ENCODE data around the gene MCRIP1. TPM values are rescaled to one million over a fixed set of nuclear protein-coding genes. Genes with fewer than 3 reads are reported as not detected.

The MCRIP1 gene
- total and polyA plus RNA-seq, 2 of the 4 experiments (the other 2 are of a cell fraction) = 56.5 to 164 TPM

GRCh38 chr17:81808778-81809555 lies 24.1 kb downstream of the MCRIP1 start (continued):
- TF ChIP-seq BHLHE40 (IDR thresholded peaks at IDR 0.05; ENCODE audit: low read depth, low read length) = no peak

GRCh38 chr17:81807839-81808238 lies 25.3 kb downstream of the MCRIP1 start:
- 60% methylated on average over 3 of the region's 13 CpGs; no CpG with 5 or more reads in 1 of the 2 experiments for WGBS, 2 experiments (ENCODE audit: extremely low coverage in 2 of 2, insufficient read length in 1 of 2)
- H3K27ac ChIP-seq (ENCODE audit: insufficient read depth, low read length) = no peak overlapping the region
- POLR2A ChIA-PET (ENCODE audit: unreplicated experiment) = no interaction called here
- no peak overlapping the region for H4K91ac ChIP-seq (ENCODE audit: insufficient read depth, low read depth, low read length)
- H3K18ac ChIP-seq (ENCODE audit: low read depth, low read length) = no peak overlapping the region
- H3K9me1 ChIP-seq (ENCODE audit: insufficient read depth, low read length) = no peaks in the 10 kb centered on the region
- ATAC-seq (ENCODE audit: low read depth) = no peak
- DNase-seq = no peak
- H3K9ac ChIP-seq (ENCODE audit: low read depth, low read length) = no peak overlapping the region
- H2AFZ ChIP-seq (replicated peaks; ENCODE audit: low read length, poor library complexity) = no peak overlapping the region
- in situ Hi-C loops (cut with MboI; ENCODE audit: low sequenced_read_pairs) (no loop called here), intact Hi-C loops (cut with micrococcal nuclease) (no loop called here), dilution Hi-C loops (cut with HindIII; ENCODE audit: low sequenced_read_pairs, unreplicated experiment) (no loop called here)
- no peak overlapping the region for H4K8ac ChIP-seq (ENCODE audit: low read depth in 2 of 2, low read length in 2 of 2)
- no peaks in the 10 kb centered on the region for H3K4me1 ChIP-seq (ENCODE audit: control insufficient read depth, insufficient read depth, low read length)
- H3K23ac ChIP-seq (ENCODE audit: low read depth, low read length) = no peak overlapping the region
- no peak overlapping the region for H3K56ac ChIP-seq (ENCODE audit: extremely low read depth, insufficient read depth, low read length)
- no peak overlapping the region for H2BK15ac ChIP-seq (ENCODE audit: low read depth, low read length)
- H4K5ac ChIP-seq (ENCODE audit: low read depth, low read length) = no peak overlapping the region
- H3K27me3 ChIP-seq (ENCODE audit: control insufficient read depth, insufficient read depth, low read length) = peaks cover 69% of the 10 kb centered on the region
- H3K9me3 ChIP-seq (ENCODE audit: control insufficient read depth, insufficient read depth, low read length) = peaks cover 3% of the 10 kb centered on the region; the same call in 1 of the 2 replicates
- no peak overlapping the region for H2BK20ac ChIP-seq (ENCODE audit: low read depth, low read length)
- CTCF ChIA-PET = no interaction called here
- no peak for TF ChIP-seq NFE2L2 (IDR thresholded peaks at IDR 0.05; ENCODE audit: low read depth, low read length)
- no peak for TF ChIP-seq MXI1 (IDR thresholded peaks at IDR 0.05; ENCODE audit: borderline replicate concordance, low read depth, low read length)
- no peak for TF ChIP-seq SMC3 (IDR thresholded peaks at IDR 0.05; ENCODE audit: low read depth, low read length)
- TF ChIP-seq CTCF (conservative IDR thresholded peaks at IDR 0.05; ENCODE audit: low read depth, low read length) = no peak
- no peak for TF ChIP-seq MAFK (IDR thresholded peaks at IDR 0.05; ENCODE audit: low read depth, low read length)
- no peak for TF ChIP-seq POLR2A (IDR thresholded peaks at IDR 0.05; ENCODE audit: low read depth, low read length)
- no peak overlapping the region for H2AK5ac ChIP-seq (ENCODE audit: low read depth, low read length)
- no TSS peak for BruUV-seq (replicated peaks)
- H3K4me3 ChIP-seq (ENCODE audit: insufficient read depth, low read depth, low read length) = no peak overlapping the region
- no peak overlapping the region for H2AK9ac ChIP-seq (replicated peaks; ENCODE audit: low read depth, low read length, poor library complexity)
- no peak overlapping the region for H2BK120ac ChIP-seq (ENCODE audit: low read depth, low read length)
- H2BK5ac ChIP-seq (ENCODE audit: low read depth, low read length, poor library complexity, severe bottlenecking) = no peak overlapping the region
- no peak overlapping the region for H3K14ac ChIP-seq (replicated peaks; ENCODE audit: low read depth, low read length)
- H3K79me1 ChIP-seq (ENCODE audit: low read depth in 1 of 2, low read length in 2 of 2) = no peaks in the 10 kb centered on the region
- H3K4me2 ChIP-seq (ENCODE audit: low read depth, low read length) = no peak overlapping the region
- no peak overlapping the region for H3K4ac ChIP-seq (ENCODE audit: low read depth, low read length)
- H4K20me1 ChIP-seq (ENCODE audit: insufficient read depth, low read length) = no peaks in the 10 kb centered on the region
- no peaks in the 10 kb centered on the region for H3K36me3 ChIP-seq (ENCODE audit: control insufficient read depth, insufficient read depth, low read length)
